ENCODE data around the gene CHCHD5. TPM values are rescaled to one million over a fixed set of nuclear protein-coding genes. Genes with fewer than 3 reads are reported as not detected.

The CHCHD5 gene
- total RNA-seq, 8 experiments from 2014 or later = 30.5 to 53.0 (median 35.7) TPM

DNA sequence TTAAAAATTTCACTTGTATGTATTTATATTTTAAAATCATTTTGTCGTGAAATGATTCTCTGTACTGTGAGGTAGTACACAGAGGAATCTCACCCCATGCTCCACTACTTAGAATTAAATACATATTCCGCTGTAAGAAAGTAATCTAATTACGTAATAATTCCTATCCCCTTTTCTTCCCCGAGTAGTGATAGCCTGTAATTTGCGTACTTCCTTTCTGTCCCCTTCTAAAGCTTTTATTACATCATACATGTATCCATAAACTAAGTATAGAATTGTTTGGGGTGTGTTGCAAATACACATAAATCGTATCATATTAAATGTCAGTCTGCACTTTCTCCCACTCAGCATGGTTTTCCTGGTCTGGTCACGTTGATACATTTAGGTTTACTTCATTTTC, 12.4 kb upstream of the CHCHD5 start:
- ATAC-seq (replicated peaks in 6 of 8) = no peak
- no peak overlapping the region for H3K4me3 ChIP-seq
- no peak overlapping the region for H3K27ac ChIP-seq
- 75 to 92% (median 88%) methylated on average over 3 to 7 of the region's 7 CpGs for WGBS, 10 experiments
- no peaks in the 10 kb centered on the region for H3K4me1 ChIP-seq (replicated peaks in 1 of 2)
- in situ Hi-C loops (cut with MboI; ENCODE audit: low pct_unique_long_range_greater_than_20kb in 2 of 9, low sequenced_read_pairs in 9 of 9, unreplicated experiment in 9 of 9) = no loop called here

DNA sequence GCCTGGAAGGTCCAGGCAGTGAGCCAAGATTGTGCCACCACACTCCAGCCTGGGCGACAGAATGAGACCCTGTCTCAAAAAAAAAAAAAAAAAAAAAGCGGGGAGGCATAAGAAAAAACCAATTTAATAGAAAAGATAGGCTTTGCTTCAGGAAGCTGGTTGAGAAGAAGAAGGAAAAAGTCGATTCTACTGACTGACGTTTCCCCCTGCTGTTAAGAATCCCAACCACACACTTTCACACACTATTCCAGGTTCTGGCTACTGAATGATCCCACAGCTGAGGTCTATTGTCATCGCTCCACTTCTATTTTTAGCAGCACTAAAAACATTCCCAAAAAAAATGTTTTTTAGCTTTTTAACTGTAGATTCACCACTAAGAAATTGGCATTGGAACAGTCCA, 6.7 kb upstream of the CHCHD5 start:
- no peak overlapping the region for H3K4me3 ChIP-seq
- in situ Hi-C loops (cut with MboI; ENCODE audit: low pct_unique_long_range_greater_than_20kb in 2 of 9, low sequenced_read_pairs in 9 of 9, unreplicated experiment in 9 of 9) = no loop called here
- WGBS, 10 experiments = 33 to 90% (median 75%) methylated on average over 2 to 5 of the region's 5 CpGs; no CpG with 5 or more reads in 1 of the 10 experiments
- H3K27ac ChIP-seq = no peak overlapping the region
- H3K4me1 ChIP-seq (replicated peaks in 1 of 2) = no peaks in the 10 kb centered on the region
- peak in 1 of 8 experiments; percentile 25 for ATAC-seq (replicated peaks in 6 of 8)

DNA sequence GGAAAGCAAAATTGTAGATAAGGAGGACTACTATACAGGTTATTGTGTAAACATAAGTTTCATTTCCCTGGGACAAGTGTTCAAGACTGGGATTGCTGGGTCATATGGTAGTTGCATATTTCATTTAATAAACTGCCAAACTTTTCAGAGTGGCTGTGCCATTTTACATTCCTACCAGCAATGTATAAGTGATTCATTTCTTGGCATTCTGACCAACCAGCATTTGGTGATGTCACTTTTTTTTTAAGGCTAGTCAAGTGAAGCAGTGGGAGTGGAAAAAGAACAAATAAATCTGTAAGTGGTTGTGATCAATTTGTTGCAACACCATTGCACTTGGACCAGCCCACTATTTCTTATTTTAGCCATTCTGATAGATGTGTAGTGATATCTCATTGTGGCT, 5.2 kb upstream of the CHCHD5 start:
- Histone ChIP-seq H3K4me3 (no peak overlapping the region), H3K27ac (no peak overlapping the region), H3K4me1 (replicated peaks in 1 of 2) (peaks cover 3 to 6% of the 10 kb centered on the region in 2 donors)
- ATAC-seq (replicated peaks in 6 of 8) = peak in 2 of 8 experiments; percentile 2 to 6
- in situ Hi-C loops (cut with MboI; ENCODE audit: low pct_unique_long_range_greater_than_20kb in 2 of 9, low sequenced_read_pairs in 9 of 9, unreplicated experiment in 9 of 9) = no loop called here

DNA sequence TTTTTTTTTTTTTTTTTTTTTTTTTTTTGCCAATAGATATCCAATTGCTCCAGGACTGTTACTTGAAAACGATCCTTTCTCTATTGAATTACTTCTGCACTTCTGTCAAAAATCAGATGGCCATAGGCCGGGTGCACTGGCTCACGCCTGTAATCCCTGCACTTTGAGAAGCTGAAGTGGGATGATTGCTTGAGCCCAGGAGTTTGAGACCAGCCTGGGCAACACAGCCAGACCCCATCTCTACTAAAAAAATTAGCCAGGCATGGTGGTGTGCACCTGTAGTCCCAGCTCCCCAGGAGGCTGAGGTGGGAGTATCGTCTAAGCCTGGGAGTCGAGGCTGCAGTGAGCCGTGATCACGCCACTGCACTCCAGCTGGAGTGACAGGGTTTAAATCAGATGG, 4.3 kb upstream of the CHCHD5 start:
- 50 to 100% (median 87%) methylated on average over 1 to 7 of the region's 7 CpGs; no CpG with 5 or more reads in 2 of the 10 experiments for WGBS, 10 experiments
- Histone ChIP-seq H3K4me1 (replicated peaks in 1 of 2) (peaks cover 3 to 7% of the 10 kb centered on the region in 2 donors), H3K27ac (no peak overlapping the region), H3K4me3 (no peak overlapping the region)
- no peak for ATAC-seq (replicated peaks in 6 of 8)
- in situ Hi-C loops (cut with MboI; ENCODE audit: low pct_unique_long_range_greater_than_20kb in 2 of 9, low sequenced_read_pairs in 9 of 9, unreplicated experiment in 9 of 9) = no loop called here

DNA sequence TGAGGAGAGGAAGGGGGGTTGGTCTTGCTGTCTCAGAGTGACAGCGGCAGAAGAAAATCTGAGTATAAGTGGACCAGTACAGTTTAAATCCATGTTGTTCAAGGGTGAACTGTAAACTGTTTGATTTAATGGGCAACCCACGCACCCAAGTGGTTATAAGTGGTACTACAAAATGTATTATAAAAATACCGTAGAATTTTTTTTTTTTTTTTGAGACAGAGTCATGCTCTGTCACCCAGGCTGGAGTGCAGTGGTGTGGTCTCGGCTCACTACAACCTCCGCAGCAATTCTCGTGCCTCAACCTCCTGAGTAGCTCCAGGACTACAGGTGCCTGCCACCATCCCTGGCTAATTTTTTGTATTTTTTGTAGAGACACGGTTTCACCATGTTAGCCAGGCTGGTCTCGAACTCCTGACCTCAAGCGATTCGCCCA, 2.1 kb upstream of the CHCHD5 start:
- ATAC-seq (replicated peaks in 6 of 8) = peak in 4 of 8 experiments; percentile 0 to 2 (median 1)
- Histone ChIP-seq H3K4me3 (no peak overlapping the region), H3K4me1 (replicated peaks in 1 of 2) (peaks cover 12 to 14% of the 10 kb centered on the region in 2 donors), H3K27ac (no peak overlapping the region)
- in situ Hi-C loops (cut with MboI; ENCODE audit: low pct_unique_long_range_greater_than_20kb in 2 of 9, low sequenced_read_pairs in 9 of 9, unreplicated experiment in 9 of 9) = no loop called here
- 0 to 63% (median 40%) methylated on average over 1 to 7 of the region's 10 CpGs; no CpG with 5 or more reads in 1 of the 10 experiments for WGBS, 10 experiments

DNA sequence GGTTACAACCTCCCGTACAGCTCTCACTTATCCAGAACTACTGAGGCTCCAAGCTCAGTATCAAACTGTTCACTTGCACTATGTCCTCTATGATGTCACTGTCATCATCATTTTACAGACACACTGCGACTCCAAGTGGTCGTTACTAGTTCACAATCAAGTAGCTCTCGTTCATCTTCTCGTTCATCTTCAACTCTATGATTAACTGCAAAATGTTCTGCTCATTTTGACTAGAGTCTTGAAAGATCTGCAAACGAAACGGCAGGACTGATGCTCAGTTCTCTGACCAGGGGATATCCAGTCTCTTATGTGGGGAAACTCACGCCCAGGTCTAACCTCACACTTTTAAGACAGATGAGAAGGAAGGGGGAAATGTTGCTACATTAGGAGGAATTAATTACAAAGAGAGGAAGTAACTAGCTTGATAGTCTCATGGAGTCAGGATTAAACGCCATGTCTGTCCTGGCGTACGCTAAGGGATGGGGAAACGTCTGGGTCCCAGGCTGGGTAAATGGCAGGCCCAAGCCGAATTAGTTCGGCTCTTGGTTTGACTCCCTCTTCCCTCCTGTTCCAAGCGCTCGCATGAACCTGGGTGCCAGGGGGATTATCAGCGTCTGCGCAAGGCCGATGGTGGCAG, 794 bp upstream of the CHCHD5 start:
- H3K27ac ChIP-seq = peak overlapping the region; percentile 89 to 91
- no peak for ATAC-seq (replicated peaks in 6 of 8)
- peak overlapping the region; percentile 46 to 78 (median 52) for H3K4me3 ChIP-seq
- H3K4me1 ChIP-seq (replicated peaks in 1 of 2) = peaks cover 12 to 14% of the 10 kb centered on the region in 2 donors
- in situ Hi-C loops (cut with MboI; ENCODE audit: low pct_unique_long_range_greater_than_20kb in 2 of 9, low sequenced_read_pairs in 9 of 9, unreplicated experiment in 9 of 9) = no loop called here
- WGBS, 10 experiments = 8 to 100% (median 53%) methylated on average over 1 to 13 of the region's 19 CpGs

DNA sequence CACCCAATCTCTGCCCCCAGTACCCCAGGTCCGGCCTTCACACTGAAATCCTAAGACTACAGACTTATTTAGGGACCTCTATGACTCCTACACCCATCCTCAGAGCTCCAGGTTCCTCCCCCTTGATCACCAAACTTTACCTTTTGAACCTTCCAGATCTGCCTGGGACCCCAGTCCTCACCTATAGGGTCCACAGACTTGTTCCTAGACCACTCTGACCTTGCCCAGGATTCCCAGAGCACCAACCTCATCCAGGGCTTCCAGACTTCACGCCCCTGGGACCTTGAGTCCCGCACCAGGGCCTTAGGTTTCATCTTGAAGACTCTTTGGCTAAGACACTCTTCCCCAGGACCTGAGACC, 462 bp downstream of the CHCHD5 start:
- no peak for ATAC-seq (replicated peaks in 6 of 8)
- in situ Hi-C loops (cut with MboI; ENCODE audit: low pct_unique_long_range_greater_than_20kb in 2 of 9, low sequenced_read_pairs in 9 of 9, unreplicated experiment in 9 of 9) = no loop called here
- WGBS, 10 experiments = 0 to 100% (median 79%) methylated on average over 1 to 2 of the region's 3 CpGs; no CpG with 5 or more reads in 7 of the 10 experiments
- H3K4me3 ChIP-seq = peak overlapping the region; percentile 46 to 78 (median 52)
- H3K27ac ChIP-seq = peak overlapping the region; percentile 89 to 91
- peaks cover 12 to 14% of the 10 kb centered on the region in 2 donors for H3K4me1 ChIP-seq (replicated peaks in 1 of 2)

DNA sequence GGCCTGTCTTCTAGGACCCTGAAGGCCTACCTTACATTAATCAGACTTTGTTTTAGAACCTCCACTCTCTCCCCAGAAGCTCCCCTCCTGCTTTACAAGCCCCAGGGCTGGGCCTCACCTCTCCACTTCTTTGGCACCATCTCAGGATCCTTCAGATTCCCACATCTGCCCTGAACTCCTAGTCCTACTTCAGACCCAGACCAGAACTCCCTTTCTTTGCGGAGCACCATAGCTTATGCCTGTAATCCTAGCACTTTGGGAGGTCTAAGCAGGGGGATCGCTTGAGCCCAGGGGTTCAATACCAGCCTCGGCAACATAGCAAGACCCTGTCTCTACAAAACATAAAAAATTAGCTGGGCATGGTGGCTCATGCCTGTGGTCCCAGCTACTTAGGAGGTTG, 991 bp downstream of the CHCHD5 start:
- in situ Hi-C loops (cut with MboI; ENCODE audit: low pct_unique_long_range_greater_than_20kb in 2 of 9, low sequenced_read_pairs in 9 of 9, unreplicated experiment in 9 of 9) = no loop called here
- peak overlapping the region; percentile 46 to 78 (median 52) for H3K4me3 ChIP-seq
- H3K4me1 ChIP-seq (replicated peaks in 1 of 2) = peaks cover 12 to 14% of the 10 kb centered on the region in 2 donors
- 83 to 100% (median 93%) methylated on average over 1 to 2 of the region's 3 CpGs; no CpG with 5 or more reads in 4 of the 10 experiments for WGBS, 10 experiments
- ATAC-seq (replicated peaks in 6 of 8) = no peak
- H3K27ac ChIP-seq = peak overlapping the region; percentile 89 to 91

DNA sequence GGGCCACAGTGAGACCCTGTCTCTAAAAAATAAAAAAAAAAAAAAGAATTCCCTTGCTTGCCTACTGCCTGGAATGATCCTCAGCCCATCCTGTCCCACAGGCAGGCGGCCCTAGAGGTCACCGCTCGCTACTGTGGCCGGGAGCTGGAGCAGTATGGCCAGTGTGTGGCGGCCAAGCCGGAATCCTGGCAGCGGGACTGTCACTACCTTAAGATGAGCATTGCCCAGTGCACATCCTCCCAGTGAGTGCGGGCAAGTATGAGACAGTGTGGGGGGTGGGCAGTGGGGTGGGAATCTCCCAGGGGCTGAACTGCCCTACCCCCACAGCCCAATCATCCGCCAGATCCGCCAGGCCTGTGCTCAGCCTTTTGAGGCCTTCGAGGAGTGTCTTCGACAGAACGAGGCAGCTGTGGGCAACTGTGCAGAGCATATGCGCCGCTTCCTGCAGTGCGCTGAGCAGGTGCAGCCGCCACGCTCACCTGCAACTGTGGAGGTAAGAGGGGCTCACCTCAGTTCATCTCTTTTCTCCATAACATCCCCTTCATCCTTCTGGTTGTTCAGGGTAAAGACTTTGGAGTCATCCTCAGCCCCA, 1.6 kb downstream of the CHCHD5 start:
- Histone ChIP-seq H3K4me3 (no peak overlapping the region), H3K4me1 (replicated peaks in 1 of 2) (peaks cover 12 to 14% of the 10 kb centered on the region in 2 donors), H3K27ac (peak overlapping the region in 1 of 2 donors; percentile 89)
- in situ Hi-C loops (cut with MboI; ENCODE audit: low pct_unique_long_range_greater_than_20kb in 2 of 9, low sequenced_read_pairs in 9 of 9, unreplicated experiment in 9 of 9) = no loop called here
- ATAC-seq (replicated peaks in 6 of 8) = no peak
- 96 to 100% (median 98%) methylated on average over 3 to 7 of the region's 18 CpGs; no CpG with 5 or more reads in 6 of the 10 experiments for WGBS, 10 experiments

DNA sequence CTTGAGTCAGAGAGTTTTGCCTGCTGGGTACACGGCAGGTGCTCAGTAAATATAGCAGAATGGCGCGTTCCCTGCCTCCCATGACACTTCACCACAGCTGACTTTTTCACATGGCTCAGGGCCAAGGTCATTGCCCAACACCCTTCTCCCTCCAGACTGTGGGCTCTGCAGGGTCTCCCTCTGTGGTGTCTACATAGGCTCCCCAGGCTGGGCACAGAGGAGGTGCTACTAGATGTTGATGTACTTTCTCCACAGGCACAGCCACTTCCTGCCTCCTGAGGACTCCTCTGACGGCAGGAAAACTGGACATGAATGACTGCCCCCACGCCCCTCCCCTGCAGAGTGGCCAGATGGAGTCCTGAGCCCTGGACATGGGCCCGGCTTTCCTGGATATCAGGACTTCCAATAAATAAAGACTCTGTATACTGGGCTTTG, 4.2 kb downstream of the CHCHD5 start:
- WGBS, 10 experiments = 80 to 100% (median 100%) methylated on average over 1 to 5 of the region's 6 CpGs; no CpG with 5 or more reads in 7 of the 10 experiments
- in situ Hi-C loops (cut with MboI; ENCODE audit: low pct_unique_long_range_greater_than_20kb in 2 of 9, low sequenced_read_pairs in 9 of 9, unreplicated experiment in 9 of 9) = no loop called here

DNA sequence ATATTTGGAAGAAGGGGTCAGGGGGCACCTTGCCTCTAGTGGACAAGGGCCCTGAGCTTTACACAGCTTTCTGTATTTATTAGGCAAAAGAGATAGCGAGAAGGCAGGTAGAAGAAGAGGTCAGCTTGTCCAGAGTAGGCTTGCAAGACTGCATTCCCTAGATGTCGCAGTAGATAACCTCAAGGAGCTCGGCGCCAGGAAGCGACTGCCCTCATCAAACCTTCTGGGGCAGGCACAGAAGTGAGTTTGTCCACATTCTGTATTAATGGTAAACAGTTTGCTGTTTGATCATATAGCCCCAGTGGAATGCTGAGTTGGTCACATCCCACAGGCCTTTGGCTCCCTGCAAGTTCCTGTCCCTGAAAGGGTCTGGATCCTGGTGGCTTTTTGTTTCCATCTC, 7.0 kb downstream of the CHCHD5 start:
- Histone ChIP-seq H3K4me1 (replicated peaks in 1 of 2) (no peaks in the 10 kb centered on the region), H3K4me3 (no peak overlapping the region), H3K27ac (no peak overlapping the region)
- WGBS, 10 experiments = 83 to 100% (median 100%) methylated on average over 1 to 4 of the region's 5 CpGs; no CpG with 5 or more reads in 4 of the 10 experiments
- in situ Hi-C loops (cut with MboI; ENCODE audit: low pct_unique_long_range_greater_than_20kb in 2 of 9, low sequenced_read_pairs in 9 of 9, unreplicated experiment in 9 of 9) = no loop called here
- no peak for ATAC-seq (replicated peaks in 6 of 8)

More for the DNA sequence above, 4.2 kb downstream of the CHCHD5 start:
- H3K4me1 ChIP-seq (replicated peaks in 1 of 2) = peaks cover 8% of the 10 kb centered on the region in 2 donors
- no peak for ATAC-seq (replicated peaks in 6 of 8)
- no peak overlapping the region for H3K27ac ChIP-seq
- no peak overlapping the region for H3K4me3 ChIP-seq

DNA sequence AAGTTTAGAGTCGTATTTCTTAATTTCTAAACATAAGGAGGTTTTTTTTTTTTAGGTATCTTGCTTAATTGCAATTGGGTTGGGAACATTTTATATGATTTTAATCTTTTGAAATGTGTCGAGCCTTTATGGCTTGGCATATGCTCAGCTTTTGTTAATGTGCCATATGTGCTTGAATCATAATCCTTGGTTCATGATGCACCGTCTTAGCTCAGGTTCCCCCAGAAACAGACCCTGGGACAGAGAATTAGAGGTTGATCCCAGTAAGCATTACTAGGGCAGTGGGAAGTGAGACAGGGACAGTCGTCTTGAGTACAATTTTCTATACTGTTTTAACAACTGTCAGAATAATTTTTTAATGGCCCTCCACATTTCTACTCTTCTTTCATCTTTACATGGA, 9.3 kb downstream of the CHCHD5 start:
- in situ Hi-C loops (cut with MboI; ENCODE audit: low pct_unique_long_range_greater_than_20kb in 2 of 9, low sequenced_read_pairs in 9 of 9, unreplicated experiment in 9 of 9) = no loop called here
- Histone ChIP-seq H3K4me1 (replicated peaks in 1 of 2) (no peaks in the 10 kb centered on the region), H3K4me3 (no peak overlapping the region), H3K27ac (no peak overlapping the region)
- 28 to 100% (median 87%) methylated on average over 3 to 4 of the region's 4 CpGs; no CpG with 5 or more reads in 1 of the 10 experiments for WGBS, 10 experiments
- ATAC-seq (replicated peaks in 6 of 8) = no peak

DNA sequence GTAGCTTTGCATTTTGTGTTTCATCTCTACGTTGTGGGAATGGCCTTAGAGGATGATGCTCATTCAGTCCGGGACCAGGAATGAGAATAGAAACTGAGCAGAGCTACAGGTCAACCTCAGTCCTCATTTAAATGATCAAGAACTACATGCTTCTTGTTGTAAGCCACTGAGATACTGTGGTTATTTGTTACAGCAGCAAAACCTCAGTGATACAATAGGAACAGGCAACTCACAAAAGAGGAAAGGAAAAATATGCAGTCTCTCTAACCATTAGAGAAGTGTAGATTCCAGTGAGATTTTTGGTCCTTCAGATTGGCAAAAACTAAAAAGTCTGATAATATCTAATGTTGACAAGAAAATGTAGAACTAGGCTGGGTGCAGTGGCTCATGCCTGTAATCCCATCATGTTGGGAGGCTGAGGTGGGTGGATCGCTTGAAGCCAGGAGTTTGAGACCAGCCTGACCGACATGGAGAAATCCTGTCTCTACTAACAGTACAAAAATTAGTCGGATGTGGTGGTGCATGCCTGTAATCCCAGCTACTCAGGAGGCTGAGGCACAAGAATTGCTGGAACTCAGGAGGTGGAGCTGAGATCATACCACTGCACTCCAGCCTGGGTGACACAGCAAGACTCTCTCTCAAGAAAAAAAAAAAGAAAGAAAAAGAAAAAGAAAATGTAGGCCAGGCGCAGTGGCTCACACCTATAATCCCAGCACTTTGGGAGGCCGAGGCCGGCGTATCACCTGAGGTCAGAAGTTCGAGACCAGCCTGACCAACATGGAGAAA, 13.3 kb downstream of the CHCHD5 start:
- no peak overlapping the region for H3K4me3 ChIP-seq
- peaks cover 0 to 2% of the 10 kb centered on the region in 2 donors for H3K4me1 ChIP-seq (replicated peaks in 1 of 2)
- in situ Hi-C loops (cut with MboI; ENCODE audit: low pct_unique_long_range_greater_than_20kb in 2 of 9, low sequenced_read_pairs in 9 of 9, unreplicated experiment in 9 of 9) = no loop called here
- WGBS, 10 experiments = 79 to 100% (median 96%) methylated on average over 2 to 8 of the region's 10 CpGs; no CpG with 5 or more reads in 1 of the 10 experiments
- no peak overlapping the region for H3K27ac ChIP-seq
- ATAC-seq (replicated peaks in 6 of 8) = no peak

All from motor neuron (in vitro differentiated cells).